ENCODE data around the gene POU2AF1.

POU2AF1 gene

GRCh38 chr11:111352231-111352746, 26.8 kb downstream of the POU2AF1 start:
- TF ChIP-seq YY1 (IDR thresholded peaks at IDR 0.05; ENCODE audit: low read depth) (no peak), EGR1 (IDR thresholded peaks at IDR 0.05) (no peak), EP300 (IDR thresholded peaks at IDR 0.05; ENCODE audit: borderline replicate concordance) (no peak), CREB1 (IDR thresholded peaks at IDR 0.05; ENCODE audit: low read depth) (no peak), USF1 (IDR thresholded peaks at IDR 0.05) (no peak), RAD21 (IDR thresholded peaks at IDR 0.05; ENCODE audit: low read depth) (no peak)

- no peak for TF ChIP-seq CREB1 (IDR thresholded peaks at IDR 0.05; ENCODE audit: low read depth)
- TF ChIP-seq EP300 (IDR thresholded peaks at IDR 0.05; ENCODE audit: borderline replicate concordance), result no peak
These were observed 27.6 kb downstream of the POU2AF1 start for GRCh38 chr11:111351374-111352055.

- TF ChIP-seq NFIC (IDR thresholded peaks at IDR 0.05), result no peak
These were observed 28.3 kb downstream of the POU2AF1 start for GRCh38 chr11:111350811-111351210.

GRCh38 chr11:111349191-111349695, 29.8 kb downstream of the POU2AF1 start:
- TF ChIP-seq FOXM1 (IDR thresholded peaks at IDR 0.05; ENCODE audit: borderline replicate concordance, low read depth) (no peak), TEAD4 (IDR thresholded peaks at IDR 0.05) (no peak), NFIC (IDR thresholded peaks at IDR 0.05) (no peak)

- TF ChIP-seq CEBPB (IDR thresholded peaks at IDR 0.05) (no peak), CREB1 (IDR thresholded peaks at IDR 0.05; ENCODE audit: low read depth) (no peak), TCF12 (IDR thresholded peaks at IDR 0.05; ENCODE audit: low read depth) (no peak), EP300 (IDR thresholded peaks at IDR 0.05; ENCODE audit: borderline replicate concordance) (no peak), EGR1 (IDR thresholded peaks at IDR 0.05) (no peak), TAF1 (IDR thresholded peaks at IDR 0.05; ENCODE audit: low read depth) (no peak), FOXM1 (IDR thresholded peaks at IDR 0.05; ENCODE audit: borderline replicate concordance, low read depth) (no peak), USF1 (IDR thresholded peaks at IDR 0.05) (no peak), YY1 (IDR thresholded peaks at IDR 0.05; ENCODE audit: low read depth) (no peak), RAD21 (IDR thresholded peaks at IDR 0.05; ENCODE audit: low read depth) (no peak), MAX (IDR thresholded peaks at IDR 0.05) (no peak)
These were observed 30.9 kb downstream of the POU2AF1 start for GRCh38 chr11:111348147-111348546.

GRCh38 chr11:111347723-111348115, 31.4 kb downstream of the POU2AF1 start:
- TF ChIP-seq REST (IDR thresholded peaks at IDR 0.05; ENCODE audit: low read depth), result no peak
- TF ChIP-seq EGR1 (IDR thresholded peaks at IDR 0.05), result no peak
- no peak for TF ChIP-seq TCF12 (IDR thresholded peaks at IDR 0.05; ENCODE audit: low read depth)
- no peak for TF ChIP-seq FOXM1 (IDR thresholded peaks at IDR 0.05; ENCODE audit: borderline replicate concordance, low read depth)
- TF ChIP-seq EP300 (IDR thresholded peaks at IDR 0.05; ENCODE audit: borderline replicate concordance), result no peak
- TF ChIP-seq TAF1 (IDR thresholded peaks at IDR 0.05; ENCODE audit: low read depth), result no peak
- TF ChIP-seq RAD21 (IDR thresholded peaks at IDR 0.05; ENCODE audit: low read depth), result no peak
- TF ChIP-seq CREB1 (IDR thresholded peaks at IDR 0.05; ENCODE audit: low read depth), result no peak
- no peak for TF ChIP-seq ZBTB7A (IDR thresholded peaks at IDR 0.05; ENCODE audit: low read depth)
- TF ChIP-seq TEAD4 (IDR thresholded peaks at IDR 0.05), result no peak
- no peak for TF ChIP-seq NFIC (IDR thresholded peaks at IDR 0.05)
- no peak for TF ChIP-seq MAX (IDR thresholded peaks at IDR 0.05)

- TF ChIP-seq USF1 (IDR thresholded peaks at IDR 0.05), result no peak
- TF ChIP-seq TAF1 (IDR thresholded peaks at IDR 0.05; ENCODE audit: low read depth), result no peak
- no peak for TF ChIP-seq TEAD4 (IDR thresholded peaks at IDR 0.05)
- TF ChIP-seq YY1 (IDR thresholded peaks at IDR 0.05; ENCODE audit: low read depth), result no peak
- TF ChIP-seq ZBTB7A (IDR thresholded peaks at IDR 0.05; ENCODE audit: low read depth), result no peak
- no peak for TF ChIP-seq EP300 (IDR thresholded peaks at IDR 0.05; ENCODE audit: borderline replicate concordance)
- TF ChIP-seq RAD21 (IDR thresholded peaks at IDR 0.05; ENCODE audit: low read depth), result no peak
- TF ChIP-seq REST (IDR thresholded peaks at IDR 0.05; ENCODE audit: low read depth), result no peak
- no peak for TF ChIP-seq TCF12 (IDR thresholded peaks at IDR 0.05; ENCODE audit: low read depth)
- no peak for TF ChIP-seq FOXM1 (IDR thresholded peaks at IDR 0.05; ENCODE audit: borderline replicate concordance, low read depth)
- no peak for TF ChIP-seq CREB1 (IDR thresholded peaks at IDR 0.05; ENCODE audit: low read depth)
- TF ChIP-seq MAX (IDR thresholded peaks at IDR 0.05), result no peak
- TF ChIP-seq CEBPB (IDR thresholded peaks at IDR 0.05), result no peak
These were observed 31.9 kb downstream of the POU2AF1 start for GRCh38 chr11:111347002-111347722.
